Activated CD8-positive, alpha-beta memory T cell treated with anti-CD3 and anti-CD28 coated beads, Interleukin-2, amount 50 U/mL, for 48 hours (primary cell): Measurements from ENCODE around the gene CD2AP.

Experiments
- DNase-seq: peaks from one replicate; pipeline ENCODE4 v3.0.0-alpha.2; 2020

Gene CD2AP

DNA sequence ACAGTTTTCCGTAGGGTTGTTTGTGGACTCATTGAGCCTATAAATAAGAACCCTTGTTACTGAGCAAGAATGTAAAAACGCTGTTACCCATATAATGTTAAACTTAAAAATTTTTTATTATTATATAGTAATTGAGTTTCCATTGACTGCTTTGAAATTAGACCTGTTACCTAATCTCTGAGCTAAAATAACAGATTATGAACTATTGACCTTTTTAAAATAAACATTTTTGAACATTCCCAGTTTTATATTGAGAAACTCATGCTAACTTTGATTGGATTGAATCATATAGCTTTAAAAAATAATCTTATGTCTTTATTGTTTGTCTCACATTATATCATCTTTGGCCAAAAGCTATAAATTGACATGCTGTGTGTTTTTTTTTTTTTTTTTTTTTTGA is 95.5 kb downstream of the CD2AP start:
- DNase-seq = no peak

DNA sequence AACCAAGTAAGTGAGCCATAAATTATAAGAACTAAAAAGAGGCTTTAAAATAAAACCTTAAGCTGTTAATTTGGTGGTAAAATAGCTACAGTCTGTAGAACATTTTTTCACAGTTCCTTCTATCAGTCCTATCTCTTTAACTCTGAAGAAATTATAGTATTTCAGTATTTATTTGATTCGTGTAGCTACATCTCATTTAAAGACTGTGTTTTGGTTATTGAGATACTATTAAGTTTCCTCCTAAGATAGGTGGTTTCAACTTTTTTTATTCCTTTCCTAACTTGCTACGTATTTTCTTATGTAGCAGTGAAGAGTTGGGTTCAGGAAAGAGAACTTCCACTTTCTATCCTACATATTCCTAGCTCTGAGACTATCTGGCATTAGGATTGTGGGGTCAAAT is 97.2 kb downstream of the CD2AP start:
- DNase-seq = no peak

DNA sequence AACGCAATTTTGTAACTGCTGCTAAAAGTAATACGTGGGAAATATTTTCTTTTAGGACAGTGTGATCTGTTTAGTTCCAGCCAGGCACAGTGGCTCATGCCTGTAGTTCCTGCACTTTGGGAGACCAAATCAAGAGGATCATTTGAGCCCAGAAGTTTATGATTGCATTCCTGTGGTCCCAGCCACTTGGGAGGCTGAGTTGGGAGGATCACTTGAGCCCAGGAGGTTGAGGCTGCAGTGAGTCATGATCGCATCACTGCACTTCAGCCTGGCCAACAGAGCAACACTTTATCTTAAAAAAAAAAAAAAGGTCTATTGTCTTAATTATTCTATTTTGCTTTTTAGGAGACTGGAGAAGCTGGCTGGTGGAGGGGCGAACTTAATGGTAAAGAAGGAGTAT is 101.5 kb downstream of the CD2AP start:
- DNase-seq = no peak

DNA sequence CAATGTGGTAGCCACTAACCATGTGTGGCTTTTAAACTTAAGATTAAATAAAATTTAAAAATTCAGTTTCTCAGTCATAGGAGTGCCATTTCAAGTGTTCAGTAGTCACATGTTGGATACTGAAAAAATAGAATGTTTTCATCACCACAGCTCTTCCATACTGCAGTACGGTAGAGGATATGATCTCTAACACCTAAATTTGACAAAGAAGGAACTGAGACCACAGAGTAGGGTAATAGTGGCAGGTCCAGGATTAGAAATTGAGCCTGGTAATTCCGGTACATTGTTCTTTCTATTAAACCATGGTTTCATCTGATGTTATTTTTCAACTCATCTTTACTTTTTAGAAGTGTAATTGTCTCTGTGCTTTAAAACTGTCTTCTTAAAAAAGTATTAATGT is 104.0 kb downstream of the CD2AP start:
- DNase-seq = no peak

DNA sequence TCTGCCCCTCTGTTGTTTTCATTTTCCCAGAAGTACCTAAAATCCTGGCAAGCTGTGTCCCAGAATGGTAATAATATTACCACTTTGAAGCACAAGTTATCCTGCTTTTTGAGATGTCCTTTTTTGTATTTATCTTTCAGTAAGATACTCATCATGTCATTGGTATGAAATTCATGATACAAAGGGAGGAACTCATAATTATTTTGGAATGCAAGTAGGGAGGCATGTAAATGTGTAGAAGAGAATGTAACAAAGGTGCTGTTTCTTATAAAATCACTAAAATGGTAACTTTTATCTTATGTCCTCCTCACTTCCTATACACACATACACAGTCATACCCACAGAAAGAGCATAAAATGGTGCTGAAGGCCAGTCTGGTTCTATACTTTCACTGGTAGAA is 109.9 kb downstream of the CD2AP start:
- DNase-seq = no peak

DNA sequence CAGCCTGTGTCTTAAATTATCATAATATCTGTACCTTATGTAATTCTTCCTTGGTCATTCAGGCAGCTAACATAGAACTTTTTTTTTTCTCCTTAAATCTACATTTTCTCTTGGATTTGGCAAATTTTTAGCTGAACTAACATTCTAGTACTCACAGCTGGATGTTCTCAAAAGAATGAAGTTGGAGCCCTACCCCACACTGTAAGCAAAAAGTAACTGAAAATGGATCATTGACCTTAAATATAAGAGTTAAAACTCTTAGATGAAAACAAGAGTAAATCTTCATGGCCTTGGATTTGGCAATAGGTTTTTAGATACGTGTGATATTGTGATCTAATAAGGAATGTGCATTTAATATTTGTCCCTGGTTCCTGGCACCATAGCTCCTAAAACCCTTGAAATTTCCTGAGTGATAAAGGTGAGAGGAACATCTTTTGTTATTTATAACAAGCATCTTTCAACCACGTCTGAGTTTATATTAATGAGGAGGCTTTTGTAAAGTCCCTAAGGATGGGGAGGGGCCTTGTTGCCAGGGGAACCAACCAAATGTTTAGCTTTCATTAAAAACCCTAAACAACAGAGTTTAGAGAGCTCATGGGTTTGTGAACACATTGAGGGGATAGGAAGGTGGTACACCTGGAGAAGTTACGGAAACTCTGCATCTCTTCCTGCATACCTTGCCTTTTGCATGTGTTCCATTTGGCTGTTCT is 114.7 kb downstream of the CD2AP start:
- DNase-seq = no peak

DNA sequence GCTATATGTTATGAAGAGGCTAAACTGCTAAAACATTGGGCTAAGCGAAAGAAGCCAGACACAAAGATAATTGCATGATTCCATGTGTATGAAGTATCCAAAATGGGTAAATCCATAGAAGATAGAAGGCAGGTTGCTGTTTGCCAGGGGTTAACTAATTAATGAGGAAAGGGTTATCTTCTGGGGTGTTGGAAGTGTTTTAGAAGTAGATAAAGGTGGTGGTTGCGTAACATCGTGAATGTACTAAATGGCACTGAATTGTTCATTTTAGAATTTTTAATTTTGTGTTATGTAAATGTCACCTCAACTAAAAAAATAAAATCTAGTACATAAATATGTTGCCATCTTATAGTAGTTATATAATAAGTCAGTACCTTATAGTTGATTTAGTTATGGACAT is 116.4 kb downstream of the CD2AP start:
- DNase-seq = no peak

DNA sequence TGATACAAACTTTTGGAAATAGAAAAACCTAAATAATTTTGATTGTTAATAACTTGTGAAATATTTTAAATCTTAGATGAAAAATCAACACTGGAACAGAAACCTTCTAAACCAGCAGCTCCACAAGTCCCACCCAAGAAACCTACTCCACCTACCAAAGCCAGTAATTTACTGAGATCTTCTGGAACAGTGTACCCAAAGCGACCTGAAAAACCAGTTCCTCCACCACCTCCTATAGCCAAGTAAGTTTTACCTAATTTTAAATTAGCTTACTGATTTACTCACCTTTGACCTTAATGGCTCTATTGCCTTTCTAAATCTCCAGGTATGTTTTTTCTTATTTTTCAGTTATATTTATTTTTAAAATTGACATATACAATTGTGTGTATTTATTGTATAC is 118.2 kb downstream of the CD2AP start:
- no peak for DNase-seq

DNA sequence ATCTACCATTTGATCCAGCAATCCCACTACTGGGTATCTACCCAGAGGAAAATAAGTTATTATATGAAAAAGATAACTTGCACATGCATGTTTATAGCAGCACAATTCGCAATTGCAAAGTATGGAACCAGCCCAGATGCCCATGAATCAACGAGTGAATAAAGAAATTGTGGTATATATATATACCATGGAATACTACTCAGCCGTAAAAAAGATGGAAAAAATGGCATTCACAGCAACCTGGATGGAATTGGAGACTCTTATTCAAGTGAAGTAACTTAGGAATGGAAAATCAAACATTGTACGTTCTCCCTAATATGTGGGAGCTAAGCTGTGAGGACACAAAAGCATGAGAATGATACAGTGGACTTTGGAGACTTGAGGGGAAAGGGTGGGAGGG is 120.8 kb downstream of the CD2AP start:
- no peak for DNase-seq

DNA sequence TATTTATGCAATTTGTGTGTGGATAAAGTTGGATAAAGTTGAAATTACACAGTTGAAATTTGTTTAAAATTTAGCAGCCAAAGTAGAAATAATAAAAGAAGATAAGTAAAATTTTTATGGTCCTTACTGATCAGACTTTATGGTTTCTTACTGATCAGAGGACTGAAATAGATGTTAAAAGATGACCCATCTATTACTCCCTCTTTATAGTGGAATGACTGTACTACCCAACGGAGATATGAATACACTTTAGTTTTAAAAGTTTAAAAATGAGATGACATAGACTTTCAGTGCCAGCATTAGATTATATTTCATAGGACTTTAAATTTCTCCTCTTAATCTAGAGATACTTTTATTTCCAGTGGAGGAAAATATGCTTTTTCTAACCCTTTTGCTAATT is 121.9 kb downstream of the CD2AP start:
- DNase-seq = no peak

DNA sequence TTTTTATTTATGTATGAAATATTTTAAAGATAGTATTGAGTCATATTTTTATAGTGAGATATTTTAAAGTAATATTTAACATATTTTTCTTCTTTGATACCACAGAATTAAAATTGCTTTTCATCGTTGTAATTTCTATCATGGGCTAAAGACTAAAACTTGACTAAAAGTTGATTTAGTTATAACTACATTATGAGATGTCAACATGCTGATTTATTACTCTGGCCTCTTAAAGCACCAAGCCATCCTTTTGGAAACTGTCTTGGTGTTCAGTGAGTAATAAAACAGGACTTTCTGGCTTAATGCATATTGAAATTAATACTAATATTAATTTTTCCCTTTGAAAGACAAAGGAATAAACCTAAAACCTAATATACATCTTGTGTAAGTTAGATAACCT is 125.6 kb downstream of the CD2AP start:
- DNase-seq = no peak

DNA sequence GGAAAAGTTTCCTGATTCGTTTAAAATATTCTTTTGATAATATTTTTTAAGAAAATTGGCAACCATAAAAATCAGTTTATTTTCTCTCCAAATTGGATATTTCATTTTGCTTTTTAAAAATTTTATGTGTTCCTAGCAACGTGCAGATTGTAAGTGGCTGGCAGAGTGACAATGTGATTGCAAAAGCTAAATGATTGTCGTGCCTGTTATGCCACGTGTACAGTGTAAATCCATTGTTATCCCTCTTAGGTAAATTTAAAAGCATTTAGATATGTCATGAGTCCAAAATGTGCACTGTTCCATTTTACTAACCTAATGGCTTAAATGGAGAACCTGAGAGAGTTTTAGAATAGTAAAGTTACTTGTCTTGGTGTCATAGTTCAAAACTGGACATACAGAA is 126.4 kb downstream of the CD2AP start:
- DNase-seq = no peak

DNA sequence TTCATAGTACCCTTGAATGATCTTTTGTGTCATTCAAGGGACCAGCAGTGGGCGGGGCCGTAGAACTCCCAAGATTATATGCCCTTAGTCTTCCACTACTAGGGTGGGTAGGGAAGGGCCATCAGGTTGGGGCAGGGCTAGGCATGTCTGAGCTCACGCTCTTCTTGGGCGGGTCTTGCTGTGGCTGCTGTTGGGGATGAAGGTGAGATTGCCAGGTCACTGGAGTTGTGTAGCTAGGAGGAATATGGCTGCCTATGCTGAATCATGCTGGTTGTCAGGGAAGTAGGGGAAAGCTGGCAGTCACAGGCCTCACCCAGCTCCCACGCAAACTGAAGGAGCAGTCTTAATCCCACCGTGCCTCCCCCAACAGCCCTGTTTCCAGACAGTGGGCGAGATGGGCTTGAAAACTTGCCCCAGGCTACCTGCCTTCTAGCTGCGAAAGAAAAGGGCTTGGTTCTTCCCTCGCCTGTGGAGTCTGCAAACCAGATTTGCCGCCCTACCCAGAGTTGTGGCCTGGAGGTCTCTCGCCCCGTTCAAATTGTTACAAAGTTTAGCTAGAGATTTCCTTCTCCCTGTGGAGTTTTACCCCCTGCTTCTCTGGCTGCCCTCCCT is 144.4 kb downstream of the CD2AP start:
- no peak for DNase-seq

DNA sequence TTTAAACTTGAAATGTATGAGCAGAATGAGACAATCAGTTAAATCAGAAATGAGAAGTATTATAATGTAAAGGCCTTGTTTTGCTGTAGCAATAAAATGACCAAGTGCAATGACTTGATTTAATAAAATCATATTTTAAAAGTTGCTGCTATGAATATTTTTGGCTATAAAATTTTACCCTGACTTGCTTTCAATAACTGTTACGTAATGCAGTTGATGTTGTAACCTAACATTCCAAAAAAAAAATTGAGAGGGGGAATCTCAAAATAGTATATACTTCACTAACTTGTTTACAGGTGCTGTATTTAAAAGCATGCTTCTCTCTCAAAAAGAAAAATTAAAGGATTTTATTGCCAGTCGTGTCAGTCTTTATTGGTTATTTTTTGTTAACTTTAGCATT is 149.2 kb downstream of the CD2AP start:
- DNase-seq = no peak

DNA sequence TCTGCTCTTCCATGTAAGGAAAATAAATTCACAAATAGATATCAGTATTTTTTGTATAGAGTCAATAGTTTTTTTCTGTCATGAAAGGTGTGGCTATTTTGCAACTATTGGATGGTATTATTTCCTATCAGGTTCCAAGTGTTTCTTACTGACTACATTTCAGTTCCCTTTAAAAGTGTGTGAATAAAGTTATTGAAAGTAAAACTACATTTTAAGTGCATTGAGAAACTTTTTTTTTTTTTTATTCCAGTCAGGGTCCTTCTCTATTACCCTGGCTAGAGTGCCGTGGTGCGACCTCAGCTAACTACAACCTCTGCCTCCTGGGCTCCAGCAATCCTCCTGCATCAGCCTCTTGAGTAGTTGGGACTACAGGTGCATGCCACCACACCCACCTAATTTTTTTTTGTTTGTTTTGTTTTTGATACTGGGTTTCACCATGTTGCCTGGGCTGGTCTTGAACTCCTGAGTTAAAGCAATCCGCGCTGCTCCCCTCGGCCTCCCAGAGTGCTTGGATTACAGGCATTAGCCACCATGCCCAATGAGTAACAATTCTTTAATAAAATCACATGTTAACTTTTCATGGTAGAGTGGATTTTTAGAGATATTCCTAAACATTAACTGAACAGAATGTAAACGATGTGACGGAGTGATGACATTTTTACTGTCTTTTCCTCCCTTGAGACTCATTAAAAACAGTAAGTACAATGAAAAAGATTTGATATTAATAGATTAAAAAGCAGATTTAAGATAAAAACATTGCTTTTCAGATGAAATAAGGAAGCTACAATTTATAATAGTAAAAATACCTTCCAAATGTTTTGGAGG is 151.1 kb downstream of the CD2AP start:
- DNase-seq = no peak

DNA sequence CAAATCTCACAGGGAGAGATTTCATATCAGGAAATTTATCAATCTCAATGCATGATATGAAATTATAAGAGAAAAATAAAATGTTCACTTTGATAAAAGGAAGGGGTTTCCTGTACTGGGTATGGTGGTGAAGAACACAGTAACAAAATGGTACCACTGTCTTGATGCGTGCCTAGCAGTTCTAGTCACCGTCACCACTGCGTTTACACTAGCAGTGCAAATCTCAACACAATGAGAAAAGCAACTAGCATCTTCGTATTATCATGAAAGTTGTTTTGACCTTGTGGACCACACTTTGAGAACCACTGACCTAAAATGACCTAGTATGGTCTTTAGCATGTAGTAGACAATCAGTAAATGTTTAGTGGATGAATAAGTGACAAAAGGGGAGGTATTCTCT is 152.4 kb downstream of the CD2AP start:
- DNase-seq = no peak

DNA sequence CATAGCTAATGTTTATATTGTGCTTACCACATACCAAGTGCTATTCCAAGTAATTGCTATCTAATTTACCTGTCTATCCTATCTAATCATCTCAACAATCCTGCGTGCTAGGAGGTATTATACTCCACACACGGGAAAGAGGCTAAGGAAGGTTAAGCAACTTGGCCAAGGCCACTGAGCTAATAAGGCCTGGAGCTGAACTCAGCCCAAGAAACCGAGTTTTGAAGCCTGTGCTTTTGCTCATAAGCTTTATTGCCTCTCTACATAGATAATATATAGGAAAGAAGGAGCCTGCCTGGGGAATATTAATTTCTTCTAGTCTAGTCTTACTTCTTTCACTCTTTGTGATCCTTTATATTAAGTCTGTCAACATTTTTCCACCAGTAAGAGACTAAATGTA is 153.0 kb downstream of the CD2AP start:
- DNase-seq = no peak

DNA sequence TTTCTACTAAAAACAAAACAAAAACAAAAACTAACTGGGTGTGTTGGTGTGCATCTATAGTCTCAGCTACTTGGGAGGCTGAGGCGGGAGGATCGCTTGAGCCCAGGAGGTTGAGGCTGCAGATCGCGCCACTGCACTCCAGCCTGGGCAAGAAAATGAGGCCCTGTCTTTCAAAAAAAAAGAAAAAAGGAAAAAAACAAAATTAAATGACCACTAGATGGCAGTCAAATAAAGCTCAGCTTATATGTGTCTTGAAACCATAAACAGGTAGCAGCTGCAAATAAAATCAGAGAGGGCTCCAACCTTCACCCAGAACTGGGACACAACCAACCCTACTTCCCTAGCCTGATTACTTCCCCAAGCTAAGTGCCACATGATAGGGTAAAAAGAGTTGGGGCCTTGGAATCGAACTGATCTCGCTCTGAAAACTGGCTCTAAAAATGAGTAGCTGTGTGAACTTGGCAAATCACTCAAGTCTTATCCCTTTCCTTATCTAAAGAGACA is 153.7 kb downstream of the CD2AP start:
- DNase-seq = no peak

DNA sequence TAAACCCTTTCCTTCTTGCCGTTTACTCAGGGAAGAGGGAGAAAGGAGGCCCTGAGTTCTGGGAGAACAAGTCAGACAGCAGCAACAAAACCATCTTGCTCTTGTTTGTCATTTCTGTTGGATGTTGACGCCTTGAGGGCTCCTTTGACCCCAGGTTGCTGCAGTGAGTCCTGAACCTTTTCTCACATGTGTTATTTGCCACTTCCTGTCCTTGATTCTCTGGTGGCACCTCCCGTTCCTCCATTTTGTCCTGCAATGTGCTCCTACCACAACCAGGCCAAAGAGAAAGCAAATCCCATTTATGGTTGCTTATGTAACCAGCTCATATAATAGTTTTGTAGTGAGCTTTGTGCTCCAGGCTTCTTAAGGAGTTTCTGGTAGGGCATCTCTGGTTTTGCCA is 154.2 kb downstream of the CD2AP start:
- no peak for DNase-seq

DNA sequence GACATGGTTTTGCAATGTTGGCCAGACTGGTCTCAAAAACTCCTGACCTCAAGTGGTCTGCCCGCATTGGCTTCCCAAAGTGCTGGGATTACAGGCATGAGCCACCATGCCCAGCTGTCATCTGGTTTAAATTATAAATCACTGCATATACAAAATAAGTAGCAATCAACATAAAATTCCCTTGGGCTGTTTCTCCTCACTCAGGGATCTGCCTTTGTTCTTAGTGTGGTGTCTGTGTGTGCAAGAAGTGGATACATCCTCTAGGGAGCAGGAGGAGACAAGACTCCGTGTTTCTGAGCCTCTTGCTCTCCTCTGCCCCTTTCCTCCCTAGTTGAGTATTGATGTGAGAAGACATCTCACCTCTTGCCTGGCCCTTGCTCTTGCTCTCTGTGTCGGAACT is 155.6 kb downstream of the CD2AP start:
- no peak for DNase-seq

DNA sequence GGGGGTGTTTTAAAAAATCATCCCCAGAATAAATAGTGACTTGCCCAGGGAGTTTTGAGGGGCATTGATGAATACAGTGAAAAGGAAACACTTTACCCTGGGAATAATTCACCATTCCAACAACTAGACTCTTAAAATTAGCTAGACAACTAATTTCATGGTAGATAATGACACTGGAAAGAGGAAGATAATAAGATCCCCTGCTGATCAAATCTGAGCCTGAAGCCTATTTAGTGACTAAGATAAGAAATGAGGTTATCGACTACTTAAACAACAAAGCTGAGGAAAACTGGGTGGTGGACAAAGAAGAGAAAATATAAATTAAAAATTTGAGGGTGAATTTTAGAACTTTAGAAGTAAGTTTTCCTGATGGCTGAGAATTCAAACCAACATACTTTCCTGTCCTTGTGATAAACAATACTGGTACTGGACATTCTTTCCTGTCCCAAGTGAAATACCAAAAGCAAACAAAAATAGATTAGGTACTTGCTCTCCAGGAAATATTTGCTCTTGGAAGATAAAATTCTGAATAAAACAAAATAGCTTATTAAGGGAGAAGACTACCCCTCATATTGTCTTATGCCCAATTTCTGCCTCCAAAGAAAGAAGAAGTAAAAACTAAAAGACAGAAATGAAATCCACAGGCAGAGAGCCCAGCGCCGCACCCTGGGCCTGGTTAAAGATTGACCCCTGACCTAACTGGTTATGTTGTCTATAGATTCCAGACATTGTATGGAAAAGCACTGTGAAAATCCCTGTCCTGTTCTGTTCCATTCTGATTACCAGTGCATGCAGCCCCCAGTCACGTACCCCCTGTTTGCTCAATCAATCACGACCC is 156.8 kb downstream of the CD2AP start:
- DNase-seq = no peak

DNA sequence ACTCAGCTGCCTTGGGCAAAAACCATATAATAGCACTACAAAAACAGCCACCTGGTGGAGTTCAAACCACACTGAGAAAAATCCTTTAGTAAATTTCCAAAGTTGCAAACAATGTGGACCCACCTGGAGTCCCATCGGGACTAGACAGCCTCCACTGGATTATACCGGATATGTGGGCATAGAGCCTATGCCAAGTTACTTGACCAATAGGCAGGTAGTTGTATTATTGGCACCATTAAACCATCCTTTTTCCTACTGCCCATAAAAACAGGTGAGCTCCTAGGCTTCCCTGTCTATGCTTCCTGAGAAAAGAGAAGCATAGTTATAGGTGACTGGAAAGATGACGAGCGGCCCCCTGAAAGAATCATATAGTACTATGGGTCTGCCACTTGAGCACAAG is 169.1 kb downstream of the CD2AP start:
- DNase-seq = no peak

DNA sequence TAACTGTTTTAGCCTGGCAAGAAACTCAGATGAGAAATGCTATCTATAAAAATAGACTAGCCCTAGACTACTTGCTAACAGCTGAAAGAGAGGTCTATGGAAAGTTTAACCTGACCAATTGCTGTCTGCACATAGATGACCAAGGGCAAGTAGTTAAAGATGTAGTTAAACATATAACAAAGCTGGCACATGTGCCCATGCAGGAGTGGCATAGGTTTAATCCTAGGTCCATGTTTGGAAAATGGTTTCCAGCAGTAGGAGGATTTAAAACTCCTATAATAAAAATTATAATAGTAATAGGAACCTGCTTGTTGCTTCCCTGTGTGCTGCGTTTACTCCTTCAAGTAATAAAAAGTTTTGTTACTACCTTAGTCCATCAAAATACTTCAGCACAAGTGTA is 169.6 kb downstream of the CD2AP start:
- no peak for DNase-seq
